GM23338 (cell line): ENCODE measurements around the gene FGD3. TPM values are rescaled to one million over a fixed set of nuclear protein-coding genes. Genes with fewer than 3 reads are reported as not detected.

Experiments
- ATAC-seq: fragments of 200-7000 bp; cut with Tn5 transposase; 3 replicates; pipeline ENCODE4 v1.9.1; 2020
- DNase-seq: peaks from one replicate; pipeline ENCODE4 v3.0.0-alpha.2; 2015; ENCODE audit warnings: low spot score
- H2AFZ ChIP-seq: fragments of 200-600 bp; sonication (generic); 2 replicates; pipeline ENCODE4 v1.8.0; 2016; ENCODE audit warnings: antibody characterized with exemption, mild to moderate bottlenecking, moderate library complexity
- H3F3A ChIP-seq: fragments of 200-600 bp; sonication (generic); replicated peaks from 2 replicates; pipeline ENCODE4 v1.8.0; 2017; ENCODE audit warnings: antibody characterized with exemption, mixed run types, low read depth
- H3K27ac ChIP-seq: fragments of 200-600 bp; sonication (generic); 2 replicates; pipeline ENCODE4 v1.6.1; 2016; ENCODE audit warnings: low read depth
- H3K27me3 ChIP-seq: fragments of 200-600 bp; sonication (generic); 2 replicates; pipeline ENCODE4 v1.8.0; 2016; ENCODE audit warnings: mild to moderate bottlenecking, mixed run types, moderate library complexity; ENCODE audit not compliant: insufficient read depth
- H3K36me3 ChIP-seq: fragments of 200-600 bp; sonication (generic); 2 replicates; pipeline ENCODE4 v1.8.0; 2016; ENCODE audit warnings: mild to moderate bottlenecking; ENCODE audit not compliant: insufficient read depth
- H3K4me1 ChIP-seq: fragments of 200-600 bp; sonication (generic); 2 replicates; pipeline ENCODE4 v1.8.0; 2016; ENCODE audit warnings: mild to moderate bottlenecking, moderate library complexity; ENCODE audit not compliant: insufficient read depth
- H3K4me2 ChIP-seq: fragments of 200-600 bp; sonication (generic); 2 replicates; pipeline ENCODE4 v1.7.1; 2017; ENCODE audit warnings: mixed run types
- H3K4me3 ChIP-seq: fragments of 200-600 bp; sonication (generic); 2 replicates; pipeline ENCODE4 v1.6.1; 2016; ENCODE audit warnings: mixed run types
- H3K79me2 ChIP-seq: fragments of 200-600 bp; sonication (generic); replicated peaks from 2 replicates; pipeline ENCODE4 v1.8.0; 2017; ENCODE audit warnings: mild to moderate bottlenecking; ENCODE audit not compliant: insufficient read depth
- H3K9me2 ChIP-seq: fragments of 200-600 bp; sonication (generic); 2 replicates; pipeline ENCODE4 v1.8.0; 2017; ENCODE audit not compliant: insufficient read depth
- H4K20me1 ChIP-seq: fragments of 200-600 bp; sonication (generic); replicated peaks from 2 replicates; pipeline ENCODE4 v1.8.0; 2017; ENCODE audit warnings: mild to moderate bottlenecking; ENCODE audit not compliant: insufficient read depth
- H3K27ac Mint-ChIP-seq: 2 replicates; pipeline ENCODE4 v1.8.0; 2020; ENCODE audit warnings: inconsistent platforms, mild to moderate bottlenecking, moderate library complexity, mixed read lengths
- H3K27me3 Mint-ChIP-seq: 3 replicates; pipeline ENCODE4 v1.8.0; 2022; ENCODE audit warnings: low read depth, mild to moderate bottlenecking, moderate library complexity, mixed read lengths, inconsistent platforms; ENCODE audit not compliant: insufficient read depth, poor library complexity
- H3K36me3 Mint-ChIP-seq: 3 replicates; pipeline ENCODE4 v1.8.0; 2021; ENCODE audit warnings: low read depth, mild to moderate bottlenecking, inconsistent platforms, moderate library complexity, mixed read lengths
- H3K4me1 Mint-ChIP-seq: 3 replicates; pipeline ENCODE4 v1.8.0; 2020; ENCODE audit warnings: mild to moderate bottlenecking, inconsistent platforms, mixed read lengths
- H3K4me3 Mint-ChIP-seq: 3 replicates; pipeline ENCODE4 v1.8.0; 2021; ENCODE audit warnings: moderate library complexity, mild to moderate bottlenecking, inconsistent platforms, mixed read lengths
- H3K9me3 Mint-ChIP-seq: 3 replicates; pipeline ENCODE4 v1.8.0; 2020; ENCODE audit warnings: moderate library complexity, mild to moderate bottlenecking, inconsistent platforms, mixed read lengths
- CREB1 ChIP-seq: fragments of 250-450 bp; sonication (Bioruptor Pico); IDR thresholded peaks from 2 replicates; pipeline ENCODE4 v1.5.0; 2020; ENCODE audit warnings: low read depth, mild to moderate bottlenecking, moderate library complexity
- CTCF ChIP-seq, 2 experiments: fragments of 200-600 bp in 1 of 2; sonication (generic) in 1 of 2; conservative IDR thresholded peaks; 2 replicates each; pipeline versions ENCODE4 v1.5.1 to v1.6.1; 2016 to 2017; ENCODE audit warnings: antibody characterized with exemption in 2 of 2, low read depth in 2 of 2, mild to moderate bottlenecking in 2 of 2, moderate library complexity in 1 of 2
- ETS1 ChIP-seq: IDR thresholded peaks from 2 replicates; pipeline ENCODE4 v1.6.1; 2016; ENCODE audit warnings: antibody characterized with exemption
- EZH2 ChIP-seq: fragments of 200-600 bp; sonication (generic); IDR thresholded peaks from one replicate; pipeline ENCODE4 v1.8.0; 2017; ENCODE audit warnings: antibody characterized with exemption, mild to moderate bottlenecking, low read depth; ENCODE audit not compliant: unreplicated experiment
- EZH2phosphoT487 ChIP-seq: fragments of 200-600 bp; sonication (generic); IDR thresholded peaks from one replicate; pipeline ENCODE4 v1.8.1; 2018; ENCODE audit warnings: antibody characterized with exemption; ENCODE audit not compliant: unreplicated experiment
- JUNB ChIP-seq: IDR thresholded peaks from one replicate; pipeline ENCODE4 v1.6.1; 2016; ENCODE audit warnings: antibody characterized with exemption; ENCODE audit not compliant: unreplicated experiment
- NANOG ChIP-seq: IDR thresholded peaks from 2 replicates; pipeline ENCODE4 v1.6.1; 2016; ENCODE audit warnings: antibody characterized with exemption, borderline replicate concordance
- POLR2AphosphoS5 ChIP-seq: IDR thresholded peaks from 2 replicates; pipeline ENCODE4 v1.6.1; 2016; ENCODE audit warnings: antibody characterized with exemption, low read depth
- REST ChIP-seq: IDR thresholded peaks from one replicate; pipeline ENCODE4 v1.6.1; 2018; ENCODE audit warnings: antibody characterized with exemption; ENCODE audit not compliant: unreplicated experiment
- STAT1 ChIP-seq: IDR thresholded peaks from one replicate; pipeline ENCODE4 v1.6.1; 2016; ENCODE audit warnings: antibody characterized with exemption; ENCODE audit not compliant: unreplicated experiment
- ZNF114 ChIP-seq: fragments of 250-450 bp; sonication (Bioruptor Pico); IDR thresholded peaks from 2 replicates; pipeline ENCODE4 v1.5.0; 2020; ENCODE audit warnings: mild to moderate bottlenecking, moderate library complexity
- ZNF331 ChIP-seq: fragments of 250-450 bp; sonication (Bioruptor Pico); IDR thresholded peaks from 2 replicates; pipeline ENCODE4 v1.5.0; 2020; ENCODE audit warnings: low read depth, mild to moderate bottlenecking, moderate library complexity
- polyA plus RNA-seq: library from polyadenylated mRNA; unstranded; fragments of >200 nt; fragmentation: Nextera tagmentation; extraction: Ambion mirVana; gene quantifications from 2 replicates; pipeline ENCODE4 v1.2.1, GENCODE V29; 2016
- total RNA-seq: library from RNA; depleted of rRNA; stranded (reverse); fragments of >200 nt; shearing (Covaris generic); gene quantifications from 2 replicates; pipeline ENCODE4 v1.2.3, GENCODE V29; 2014
- TF ChIP-seq, protein P1 (sequence below): fragments of 250-450 bp; sonication (Bioruptor Pico); IDR thresholded peaks from 2 replicates; pipeline ENCODE4 v1.5.0; 2020; ENCODE audit warnings: mild to moderate bottlenecking, moderate library complexity

FGD3 gene
- total and polyA plus RNA-seq, 2 experiments from 2014 or later = 0.95 to 1.7 TPM

DNA sequence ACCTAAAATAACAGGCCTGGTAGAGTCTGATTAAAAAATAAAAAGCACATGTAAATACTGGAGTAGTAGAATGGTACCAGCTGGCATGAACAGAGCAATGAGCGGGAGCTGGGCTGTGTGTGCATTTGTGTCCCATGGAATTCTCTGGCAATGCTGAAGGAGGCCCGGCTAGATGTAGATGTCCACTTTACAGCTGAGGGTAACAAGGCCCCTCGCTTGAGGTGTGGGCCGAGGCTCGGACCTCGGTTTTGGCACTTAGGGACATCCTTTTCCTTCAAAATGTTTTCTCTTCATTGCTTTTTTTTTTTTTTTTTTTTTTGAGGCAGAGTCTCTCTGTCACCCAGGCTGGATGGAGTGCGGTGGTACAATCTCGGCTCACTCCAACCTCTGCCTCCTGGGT is 1.5 kb upstream of the FGD3 start:
- Mint-ChIP-seq H3K36me3 (peaks cover 16% of the 10 kb centered on the region), H3K4me3 (no peak overlapping the region), H3K27me3 (peaks cover 13% of the 10 kb centered on the region), H3K4me1 (peaks cover 9% of the 10 kb centered on the region; the same call in 2 of the 3 replicates), H3K9me3 (peaks cover 21% of the 10 kb centered on the region), H3K27ac (no peak overlapping the region)
- H3K4me3 ChIP-seq = no peak overlapping the region
- TF ChIP-seq CREB1 = no peak
- TF ChIP-seq REST = no peak
- no peak for TF ChIP-seq CTCF (conservative IDR thresholded peaks at IDR 0.05; ENCODE audit: low read depth in 2 of 2)
- no peak for TF ChIP-seq NANOG
- TF ChIP-seq JUNB = no peak
- no peak for TF ChIP-seq POLR2AphosphoS5
- TF ChIP-seq STAT1 = no peak
- TF ChIP-seq ZNF331 (CRISPR knock-in tag) = no peak
- TF ChIP-seq ZNF114 = no peak
- TF ChIP-seq ETS1 = no peak
- TF ChIP-seq EZH2phosphoT487 = no peak
- no peak for TF ChIP-seq EZH2
- TF ChIP-seq, protein P1, sequence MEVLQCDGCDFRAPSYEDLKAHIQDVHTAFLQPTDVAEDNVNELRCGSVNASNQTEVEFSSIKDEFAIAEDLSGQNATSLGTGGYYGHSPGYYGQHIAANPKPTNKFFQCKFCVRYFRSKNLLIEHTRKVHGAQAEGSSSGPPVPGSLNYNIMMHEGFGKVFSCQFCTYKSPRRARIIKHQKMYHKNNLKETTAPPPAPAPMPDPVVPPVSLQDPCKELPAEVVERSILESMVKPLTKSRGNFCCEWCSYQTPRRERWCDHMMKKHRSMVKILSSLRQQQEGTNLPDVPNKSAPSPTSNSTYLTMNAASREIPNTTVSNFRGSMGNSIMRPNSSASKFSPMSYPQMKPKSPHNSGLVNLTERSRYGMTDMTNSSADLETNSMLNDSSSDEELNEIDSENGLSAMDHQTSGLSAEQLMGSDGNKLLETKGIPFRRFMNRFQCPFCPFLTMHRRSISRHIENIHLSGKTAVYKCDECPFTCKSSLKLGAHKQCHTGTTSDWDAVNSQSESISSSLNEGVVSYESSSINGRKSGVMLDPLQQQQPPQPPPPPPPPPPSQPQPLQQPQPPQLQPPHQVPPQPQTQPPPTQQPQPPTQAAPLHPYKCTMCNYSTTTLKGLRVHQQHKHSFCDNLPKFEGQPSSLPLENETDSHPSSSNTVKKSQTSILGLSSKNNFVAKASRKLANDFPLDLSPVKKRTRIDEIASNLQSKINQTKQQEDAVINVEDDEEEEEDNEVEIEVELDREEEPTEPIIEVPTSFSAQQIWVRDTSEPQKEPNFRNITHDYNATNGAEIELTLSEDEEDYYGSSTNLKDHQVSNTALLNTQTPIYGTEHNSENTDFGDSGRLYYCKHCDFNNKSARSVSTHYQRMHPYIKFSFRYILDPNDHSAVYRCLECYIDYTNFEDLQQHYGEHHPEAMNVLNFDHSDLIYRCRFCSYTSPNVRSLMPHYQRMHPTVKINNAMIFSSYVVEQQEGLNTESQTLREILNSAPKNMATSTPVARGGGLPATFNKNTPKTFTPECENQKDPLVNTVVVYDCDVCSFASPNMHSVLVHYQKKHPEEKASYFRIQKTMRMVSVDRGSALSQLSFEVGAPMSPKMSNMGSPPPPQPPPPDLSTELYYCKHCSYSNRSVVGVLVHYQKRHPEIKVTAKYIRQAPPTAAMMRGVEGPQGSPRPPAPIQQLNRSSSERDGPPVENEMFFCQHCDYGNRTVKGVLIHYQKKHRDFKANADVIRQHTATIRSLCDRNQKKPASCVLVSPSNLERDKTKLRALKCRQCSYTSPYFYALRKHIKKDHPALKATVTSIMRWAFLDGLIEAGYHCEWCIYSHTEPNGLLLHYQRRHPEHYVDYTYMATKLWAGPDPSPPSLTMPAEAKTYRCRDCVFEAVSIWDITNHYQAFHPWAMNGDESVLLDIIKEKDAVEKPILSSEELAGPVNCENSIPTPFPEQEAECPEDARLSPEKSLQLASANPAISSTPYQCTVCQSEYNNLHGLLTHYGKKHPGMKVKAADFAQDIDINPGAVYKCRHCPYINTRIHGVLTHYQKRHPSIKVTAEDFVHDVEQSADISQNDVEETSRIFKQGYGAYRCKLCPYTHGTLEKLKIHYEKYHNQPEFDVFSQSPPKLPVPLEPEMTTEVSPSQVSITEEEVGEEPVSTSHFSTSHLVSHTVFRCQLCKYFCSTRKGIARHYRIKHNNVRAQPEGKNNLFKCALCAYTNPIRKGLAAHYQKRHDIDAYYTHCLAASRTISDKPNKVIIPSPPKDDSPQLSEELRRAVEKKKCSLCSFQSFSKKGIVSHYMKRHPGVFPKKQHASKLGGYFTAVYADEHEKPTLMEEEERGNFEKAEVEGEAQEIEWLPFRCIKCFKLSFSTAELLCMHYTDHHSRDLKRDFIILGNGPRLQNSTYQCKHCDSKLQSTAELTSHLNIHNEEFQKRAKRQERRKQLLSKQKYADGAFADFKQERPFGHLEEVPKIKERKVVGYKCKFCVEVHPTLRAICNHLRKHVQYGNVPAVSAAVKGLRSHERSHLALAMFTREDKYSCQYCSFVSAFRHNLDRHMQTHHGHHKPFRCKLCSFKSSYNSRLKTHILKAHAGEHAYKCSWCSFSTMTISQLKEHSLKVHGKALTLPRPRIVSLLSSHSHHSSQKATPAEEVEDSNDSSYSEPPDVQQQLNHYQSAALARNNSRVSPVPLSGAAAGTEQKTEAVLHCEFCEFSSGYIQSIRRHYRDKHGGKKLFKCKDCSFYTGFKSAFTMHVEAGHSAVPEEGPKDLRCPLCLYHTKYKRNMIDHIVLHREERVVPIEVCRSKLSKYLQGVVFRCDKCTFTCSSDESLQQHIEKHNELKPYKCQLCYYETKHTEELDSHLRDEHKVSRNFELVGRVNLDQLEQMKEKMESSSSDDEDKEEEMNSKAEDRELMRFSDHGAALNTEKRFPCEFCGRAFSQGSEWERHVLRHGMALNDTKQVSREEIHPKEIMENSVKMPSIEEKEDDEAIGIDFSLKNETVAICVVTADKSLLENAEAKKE (CRISPR knock-in tag) = no peak
- H3K36me3 ChIP-seq = no peaks in the 10 kb centered on the region; the same call in 1 of the 2 replicates
- no peaks in the 10 kb centered on the region for H3K79me2 ChIP-seq
- DNase-seq (no peak), ATAC-seq (no peak)
- no peaks in the 10 kb centered on the region; the same call in 1 of the 2 replicates for H3F3A ChIP-seq
- H3K4me1 ChIP-seq = peaks cover 7% of the 10 kb centered on the region
- H2AFZ ChIP-seq = no peak overlapping the region
- H3K4me2 ChIP-seq = no peak overlapping the region
- no peaks in the 10 kb centered on the region for H3K27me3 ChIP-seq
- no peaks in the 10 kb centered on the region for H4K20me1 ChIP-seq
- no peak overlapping the region for H3K27ac ChIP-seq
- no peaks in the 10 kb centered on the region for H3K9me2 ChIP-seq
